Measurements from ENCODE around the gene RUNX3.

Gene RUNX3

GRCh38 chr1:24963099-24963872, 33.2 kb upstream of the RUNX3 start:
- no peak for DNase-seq

- DNase-seq = no peak
These were observed 32.1 kb upstream of the RUNX3 start for GRCh38 chr1:24961961-24962861.

- DNase-seq = no peak
These were observed 31.3 kb upstream of the RUNX3 start for GRCh38 chr1:24961334-24961733.

GRCh38 chr1:24960071-24960801, 30.2 kb upstream of the RUNX3 start:
- DNase-seq = no peak

- DNase-seq = no peak
These were observed 29.5 kb upstream of the RUNX3 start for GRCh38 chr1:24959623-24959975.

- DNase-seq = no peak
These were observed 28.9 kb upstream of the RUNX3 start for GRCh38 chr1:24958766-24959622.

GRCh38 chr1:24957808-24958752, 28.0 kb upstream of the RUNX3 start:
- no peak for DNase-seq

- DNase-seq = no peak
These were observed 27.1 kb upstream of the RUNX3 start for GRCh38 chr1:24957016-24957807.

GRCh38 chr1:24955779-24956365, 25.8 kb upstream of the RUNX3 start:
- DNase-seq = peak; percentile 15

- DNase-seq = no peak
These were observed 25.1 kb upstream of the RUNX3 start for GRCh38 chr1:24955161-24955560.

GRCh38 chr1:24954631-24955030, 24.6 kb upstream of the RUNX3 start:
- no peak for DNase-seq

- no peak for DNase-seq
These were observed 23.9 kb upstream of the RUNX3 start for GRCh38 chr1:24954022-24954421.

GRCh38 chr1:24952413-24952841, 22.4 kb upstream of the RUNX3 start:
- no peak for DNase-seq

- no peak for DNase-seq
These were observed 21.8 kb upstream of the RUNX3 start for GRCh38 chr1:24951810-24952412.

- DNase-seq = no peak
These were observed 21.3 kb upstream of the RUNX3 start for GRCh38 chr1:24951337-24951736.

- DNase-seq = no peak
These were observed 19.3 kb upstream of the RUNX3 start for GRCh38 chr1:24949331-24949881.

GRCh38 chr1:24948079-24948827, 18.2 kb upstream of the RUNX3 start:
- DNase-seq = no peak

Measured in left hindlimb (tissue), 1 donor.